HuH-7.5 (cell line): ENCODE data around the gene CD82.
A peak's percentile ranks its signal among the peaks of the same experiment; 100 is the strongest.
"Not testable (repeated sequence)": the region's sequence is repeated elsewhere in the genome, so short reads cannot be mapped to it uniquely, and the experiment has no call there.

Experiments used
- DNase-seq: peaks from one replicate; pipeline ENCODE4 v3.0.0; 2011; ENCODE audit warnings: low spot score

Gene CD82

DNA sequence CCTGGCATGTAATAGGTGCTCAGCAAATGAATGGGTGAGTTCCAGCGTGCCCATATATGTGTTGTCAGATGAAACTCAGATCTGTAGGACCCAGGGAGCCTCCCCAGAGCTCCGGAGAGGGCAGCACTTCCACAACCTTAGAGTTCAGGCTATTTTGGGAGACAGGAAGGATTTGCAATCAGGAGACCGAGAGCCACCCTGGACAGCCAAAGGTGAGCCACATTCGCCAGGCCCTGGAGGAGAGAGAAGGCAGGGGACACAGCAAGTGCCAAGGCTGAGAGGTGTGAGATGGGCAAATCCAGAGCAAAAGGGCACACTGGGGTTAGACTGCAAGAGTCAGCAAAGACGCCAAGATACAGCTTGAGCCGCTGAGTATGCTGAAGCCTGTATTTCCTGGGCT, 66.4 kb downstream of the CD82 start:
- no peak for DNase-seq

DNA sequence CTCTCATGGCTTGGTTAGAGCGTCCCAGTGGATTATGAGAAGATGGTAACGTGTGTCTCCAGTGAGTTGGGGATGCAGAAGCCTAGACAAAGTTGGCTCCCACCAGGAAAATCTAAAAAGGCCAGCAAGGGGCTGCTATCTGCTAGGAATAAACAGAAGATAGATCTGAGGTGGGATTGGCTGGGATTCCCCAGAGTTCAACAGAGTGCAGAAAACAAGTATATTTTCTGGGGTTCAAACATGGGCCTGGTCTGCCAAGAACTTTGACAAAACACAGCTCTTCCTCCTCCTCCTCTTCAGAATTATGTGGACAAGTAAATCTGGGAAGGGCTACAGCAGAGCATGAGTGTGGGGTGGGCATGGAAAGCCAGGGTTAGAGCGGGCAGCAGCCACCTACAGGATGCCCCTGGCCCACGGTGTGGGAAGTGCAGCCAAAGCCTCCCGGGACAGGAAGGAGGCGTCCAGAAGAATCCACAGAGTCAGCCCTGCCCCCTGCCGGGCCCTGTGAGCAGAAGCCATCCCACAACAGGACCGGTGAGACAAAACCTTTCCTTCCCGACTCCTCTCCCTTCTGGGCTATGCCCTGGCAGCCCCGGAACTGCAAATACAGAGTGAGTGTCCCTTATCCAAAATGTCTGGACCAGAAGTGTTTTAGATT, 67.1 kb downstream of the CD82 start:
- peak; percentile 30 for DNase-seq

DNA sequence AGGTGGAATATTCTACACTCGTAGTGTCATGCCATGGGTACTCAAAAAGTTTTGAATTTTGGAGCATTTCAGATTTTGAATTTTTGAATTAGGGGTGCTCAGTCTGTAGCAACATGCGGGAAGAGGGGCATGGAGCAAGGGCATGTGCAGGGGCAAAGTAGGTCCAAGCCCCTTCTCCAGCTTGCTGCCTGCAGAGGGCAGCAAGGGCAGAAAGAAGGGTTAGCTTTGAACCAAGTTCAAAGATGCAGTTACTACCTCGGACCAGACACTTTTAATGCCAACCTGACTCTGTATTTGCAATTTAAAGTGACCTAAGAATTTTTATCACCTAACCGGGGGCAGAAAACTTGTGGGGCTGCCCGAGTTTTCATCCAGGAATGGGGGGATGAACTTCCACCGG, 68.2 kb downstream of the CD82 start:
- no peak for DNase-seq

DNA sequence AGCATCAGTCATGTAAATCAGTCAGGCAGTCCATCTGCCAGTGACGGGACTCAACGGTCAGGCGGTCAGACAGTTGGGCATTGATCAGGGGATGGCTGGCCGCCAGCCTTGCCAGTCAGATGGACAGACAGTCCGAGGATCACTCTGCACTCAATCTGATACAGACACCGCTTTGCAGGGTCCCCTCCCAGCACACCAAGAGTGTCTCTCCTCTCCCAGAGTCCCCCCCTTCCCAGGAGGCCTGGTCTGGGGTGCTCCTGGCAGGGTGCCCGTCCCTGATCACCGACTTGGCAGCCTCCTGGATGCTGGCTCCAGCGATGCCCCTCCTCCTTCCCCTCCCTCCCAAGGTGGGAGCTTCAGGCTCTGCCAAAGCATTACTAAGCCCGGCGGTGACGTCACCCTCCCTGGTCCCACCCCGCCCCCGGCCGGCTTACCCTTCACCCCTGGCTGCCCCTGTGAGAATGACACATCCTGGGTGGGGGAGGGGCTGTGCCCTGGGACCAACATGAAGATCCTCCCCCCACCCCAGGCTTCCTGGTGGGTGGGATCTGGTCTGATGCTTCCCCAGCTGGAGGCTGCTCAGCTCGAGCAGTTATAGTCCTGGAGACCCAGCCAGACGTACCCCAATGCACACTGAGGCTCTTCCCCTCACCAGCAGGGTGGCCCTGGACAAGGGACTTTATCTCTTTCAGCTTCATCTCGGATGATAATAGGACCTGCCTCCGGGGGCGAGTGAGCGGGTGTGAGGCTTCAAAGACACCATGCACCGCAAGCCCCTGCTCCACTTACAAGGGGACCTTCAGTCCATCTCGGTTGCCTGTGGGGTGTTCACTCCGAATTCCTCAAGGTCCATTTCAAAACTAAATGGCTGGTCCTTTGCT, 69.2 kb downstream of the CD82 start:
- DNase-seq, result no peak

DNA sequence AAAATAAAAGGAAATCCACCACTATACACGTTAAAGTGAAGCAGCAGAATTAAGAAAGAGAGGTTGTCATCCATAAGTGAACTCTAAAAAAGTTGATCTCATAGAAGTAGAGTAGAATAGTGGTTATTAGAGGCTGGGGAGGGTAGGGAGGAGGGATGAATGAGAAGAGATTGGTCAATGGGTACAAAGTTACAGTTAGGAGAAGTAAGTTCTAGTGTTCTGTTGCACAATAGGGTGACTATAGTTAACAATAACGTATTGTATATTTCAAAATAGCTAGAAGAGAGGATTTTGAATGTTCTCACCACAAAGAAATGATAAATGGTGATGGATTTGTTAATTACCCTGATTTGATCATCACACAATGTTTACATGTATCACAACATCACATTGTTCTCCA, 72.0 kb downstream of the CD82 start:
- no peak for DNase-seq

DNA sequence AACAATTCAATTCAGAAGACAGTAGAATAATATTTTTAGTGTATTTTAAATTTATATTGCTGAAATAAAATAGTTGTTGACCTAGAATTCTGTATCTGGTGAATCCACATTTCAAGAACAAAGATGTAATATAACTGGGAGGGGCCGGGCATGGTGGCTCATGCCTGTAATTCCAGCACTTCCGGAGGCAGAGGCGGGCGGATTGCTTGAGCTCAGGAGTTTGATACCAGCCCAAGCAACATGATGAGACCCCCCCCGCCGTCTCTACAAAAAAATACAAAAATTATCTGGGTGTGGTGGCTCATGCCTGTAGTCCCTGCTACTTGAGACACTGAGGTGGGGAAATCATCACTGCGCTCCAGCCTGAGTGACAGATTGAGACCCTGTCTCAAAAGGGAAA, 72.6 kb downstream of the CD82 start:
- DNase-seq, result no peak

DNA sequence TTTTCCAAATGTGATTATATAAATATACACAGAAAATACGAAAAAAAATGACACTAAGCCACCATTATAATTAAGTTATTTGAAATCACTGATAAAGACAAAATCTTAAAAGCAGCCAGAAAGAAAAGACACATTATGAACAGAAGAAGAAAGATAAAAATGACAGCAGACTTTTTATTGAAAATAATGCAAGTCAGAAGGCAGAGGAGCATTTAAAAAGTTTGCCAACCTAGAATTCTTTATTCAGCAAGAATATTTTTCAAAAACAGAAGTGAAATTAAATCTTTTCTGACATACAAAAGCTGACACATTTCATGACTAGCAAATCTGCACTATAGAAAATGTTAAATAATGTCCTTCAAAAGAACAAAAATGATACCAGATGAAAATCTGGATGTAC, 77.8 kb downstream of the CD82 start:
- no peak for DNase-seq

DNA sequence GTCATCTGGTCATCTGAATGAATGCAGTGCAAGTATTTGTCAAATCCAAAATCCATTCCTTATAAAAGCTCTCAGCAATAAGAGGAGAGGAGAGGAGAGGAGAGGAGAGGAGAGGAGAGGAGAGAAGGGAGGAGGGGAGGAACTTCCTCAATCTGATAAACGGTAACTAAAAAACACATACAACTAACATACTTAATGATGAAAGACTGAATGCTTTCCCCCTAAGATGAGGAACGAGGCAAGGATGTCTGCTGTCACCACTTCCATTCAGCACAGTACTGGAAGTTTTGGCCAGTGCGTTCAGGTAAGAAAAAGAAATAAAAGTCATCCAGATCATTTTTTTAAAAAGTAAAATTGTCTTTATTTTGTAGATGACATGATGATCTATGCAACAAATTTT, 80.4 kb downstream of the CD82 start:
- no peak for DNase-seq

DNA sequence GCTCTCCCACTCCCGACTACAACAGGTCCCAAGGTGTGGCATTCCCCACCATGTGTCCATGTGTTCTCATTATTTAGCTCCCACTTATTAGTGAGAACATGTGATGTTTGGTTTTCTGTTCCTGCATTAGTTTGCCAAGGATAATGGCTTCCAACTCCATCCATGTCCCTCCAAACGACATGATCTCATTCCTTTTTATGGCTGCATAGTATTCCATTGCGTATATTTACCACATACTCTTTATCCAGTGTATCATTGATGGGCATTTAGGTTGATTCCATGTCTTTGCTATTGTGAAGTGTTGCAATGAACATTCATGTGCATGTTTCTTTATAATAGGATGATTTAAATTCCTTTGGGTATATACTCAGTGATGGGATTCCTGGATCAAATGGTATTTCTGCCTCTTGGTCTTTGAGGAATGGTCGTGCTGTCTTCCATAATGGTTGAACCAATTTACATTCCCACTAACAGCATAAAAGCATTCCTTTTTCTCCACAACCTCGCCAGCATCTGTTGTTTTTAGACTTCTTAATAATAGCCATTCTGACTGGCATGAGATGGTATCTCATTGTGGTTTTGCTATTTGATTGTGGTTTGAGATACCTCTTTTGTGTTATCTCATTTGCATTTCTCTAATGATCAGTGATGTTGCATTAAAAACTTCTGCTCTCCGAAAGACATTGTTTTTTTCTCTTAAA, 81.9 kb downstream of the CD82 start:
- not testable (repeated sequence) for DNase-seq

DNA sequence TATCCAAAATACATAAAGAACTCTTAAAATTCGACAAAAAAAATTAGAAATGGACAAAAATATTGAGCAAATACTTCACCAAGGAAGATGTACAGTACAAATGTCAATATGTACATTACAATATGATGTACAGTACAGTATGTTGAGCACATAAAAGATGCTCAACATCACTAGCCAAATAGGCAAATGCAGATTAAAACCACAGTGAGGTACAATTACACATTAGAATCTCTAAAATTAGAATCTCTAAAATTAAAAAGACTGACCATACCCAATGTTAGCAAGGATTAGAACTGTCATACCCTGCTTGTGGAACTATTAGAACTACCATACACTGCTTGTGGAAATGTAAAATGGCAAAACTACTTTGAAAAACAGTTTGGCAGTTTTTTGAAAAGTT, 82.6 kb downstream of the CD82 start:
- DNase-seq, result no peak

DNA sequence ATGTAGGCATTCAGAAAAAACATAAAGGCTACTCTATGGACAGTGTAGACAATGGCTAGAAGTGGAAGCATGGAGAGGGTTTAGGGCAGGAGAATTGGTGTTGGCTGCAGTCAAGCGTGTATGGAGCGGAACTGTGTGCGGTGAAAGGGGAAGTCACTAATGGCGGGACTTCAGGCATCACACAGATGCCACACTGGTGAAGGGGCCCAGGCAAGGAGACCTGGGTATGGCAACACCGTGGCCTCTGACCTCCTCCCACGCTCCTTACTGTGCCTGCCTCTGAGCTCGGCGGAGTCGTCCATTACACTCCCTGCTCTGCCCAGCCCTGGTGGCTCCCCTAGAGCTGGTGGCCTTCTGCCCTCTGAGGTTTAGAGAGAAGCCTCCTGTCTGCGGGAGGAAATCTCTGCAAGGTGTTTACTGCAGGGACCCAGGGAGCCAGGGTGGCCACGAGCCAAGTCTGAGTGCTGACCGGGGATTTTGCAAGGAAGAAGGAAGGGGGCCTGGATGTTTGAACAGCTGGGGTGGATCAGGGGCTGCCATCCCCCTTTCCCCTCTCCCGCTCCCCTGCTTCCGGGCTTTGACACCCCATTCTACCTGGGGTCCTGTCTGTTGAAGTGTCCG, 86.2 kb downstream of the CD82 start:
- no peak for DNase-seq

DNA sequence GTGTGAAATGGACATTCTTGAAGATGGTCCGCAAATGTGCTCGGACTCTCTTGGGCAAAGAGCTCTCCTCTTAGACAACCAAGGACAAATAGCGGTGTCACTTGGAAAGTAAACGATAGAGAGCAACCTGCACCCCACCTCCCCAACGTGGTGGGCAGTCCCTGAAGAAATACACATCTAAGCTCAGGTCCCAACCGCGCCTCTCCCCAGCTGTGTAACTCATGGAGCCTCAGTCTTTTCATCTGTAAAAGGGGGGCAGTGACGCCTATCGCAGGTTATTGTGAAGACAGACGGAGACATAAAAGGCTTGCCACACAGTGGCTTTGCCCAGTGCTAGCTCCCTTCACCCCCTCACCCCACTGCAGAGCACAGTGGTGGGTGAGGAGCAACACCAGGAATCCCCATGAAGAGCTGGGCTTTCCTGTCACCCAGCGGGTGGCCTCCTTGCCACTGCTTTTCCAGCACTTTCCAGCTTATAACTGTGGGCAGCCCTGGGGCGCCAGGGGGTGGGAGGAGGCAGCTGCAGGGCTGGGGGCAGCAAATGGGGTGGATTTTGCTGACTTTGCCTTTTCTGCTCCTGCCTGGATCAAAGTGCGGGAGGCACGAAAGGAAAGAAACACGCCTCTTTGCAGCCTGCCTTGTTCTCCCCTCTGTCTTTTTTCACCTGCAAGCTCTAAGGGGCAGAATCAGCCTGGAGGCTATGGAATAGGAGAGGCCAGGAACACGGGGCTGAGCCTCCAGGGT, 87.6 kb downstream of the CD82 start:
- no peak for DNase-seq

DNA sequence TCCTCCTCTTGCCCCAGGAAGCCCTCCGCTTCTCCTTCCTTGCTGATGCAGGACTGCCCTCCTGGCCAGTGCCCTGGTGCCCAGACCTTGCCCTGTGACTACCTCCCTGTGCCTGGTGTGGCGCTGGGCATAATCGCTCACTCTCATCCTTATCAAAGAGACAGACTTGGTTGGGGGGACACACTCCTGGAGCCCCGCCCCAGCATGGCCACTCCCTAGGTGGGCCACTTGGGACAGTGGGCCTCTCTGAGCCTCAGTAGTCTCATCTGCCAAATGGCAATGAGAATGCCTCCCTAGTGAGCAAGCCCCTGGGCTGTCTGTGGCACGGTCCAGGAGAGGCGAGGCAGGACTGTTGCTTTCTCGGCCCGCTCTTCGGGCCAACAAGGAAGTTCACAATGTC, 88.6 kb downstream of the CD82 start:
- no peak for DNase-seq

DNA sequence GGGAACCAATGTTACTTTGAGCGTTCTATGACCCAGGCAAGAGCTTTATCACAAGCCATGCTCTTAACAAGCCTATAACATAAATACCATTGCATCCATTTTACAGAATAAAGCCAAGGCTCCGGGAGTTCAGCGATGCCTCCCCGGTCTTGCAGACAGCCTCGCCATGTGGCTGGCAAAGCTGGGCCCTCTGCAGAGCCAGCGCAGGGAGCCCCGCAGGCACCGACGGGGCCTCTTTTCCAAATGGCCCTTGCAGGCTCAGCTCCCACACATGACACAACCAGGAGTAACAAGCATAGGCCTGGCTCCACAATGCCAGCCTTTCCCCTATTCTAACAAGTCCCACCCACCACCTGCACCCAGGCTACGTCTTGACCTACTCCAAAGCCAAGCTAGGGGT, 89.1 kb downstream of the CD82 start:
- no peak for DNase-seq

DNA sequence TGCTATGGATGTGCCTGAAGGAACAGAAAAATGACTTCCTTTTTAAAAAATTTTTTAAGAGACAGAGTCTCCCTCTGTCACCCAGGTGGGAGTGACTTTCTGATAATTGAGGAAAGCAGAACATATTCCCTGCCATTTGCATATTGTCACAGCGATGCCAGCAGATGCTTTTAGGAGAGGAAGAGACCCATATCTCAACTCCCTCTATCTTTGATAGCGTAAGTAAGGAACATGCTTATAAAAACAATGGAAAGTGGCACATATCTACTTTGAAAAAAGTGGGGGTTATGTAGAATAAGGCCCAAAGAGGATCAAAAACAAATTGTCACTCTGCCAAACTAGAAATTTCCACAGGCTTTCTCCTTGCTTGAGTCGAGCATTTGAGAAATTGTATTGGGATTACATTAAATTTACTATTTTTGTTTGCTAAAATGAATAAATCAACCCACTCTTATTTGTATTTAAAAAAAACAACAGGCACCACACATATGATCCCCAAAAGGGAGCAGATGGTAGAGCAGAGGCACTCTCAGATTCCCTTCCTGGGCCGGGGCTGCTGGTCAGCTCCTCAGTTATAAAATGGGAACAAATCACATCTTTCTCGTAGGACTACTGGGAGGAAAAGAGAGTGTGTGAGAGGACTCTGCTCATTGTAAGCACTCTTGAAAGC, 92.5 kb downstream of the CD82 start:
- no peak for DNase-seq

DNA sequence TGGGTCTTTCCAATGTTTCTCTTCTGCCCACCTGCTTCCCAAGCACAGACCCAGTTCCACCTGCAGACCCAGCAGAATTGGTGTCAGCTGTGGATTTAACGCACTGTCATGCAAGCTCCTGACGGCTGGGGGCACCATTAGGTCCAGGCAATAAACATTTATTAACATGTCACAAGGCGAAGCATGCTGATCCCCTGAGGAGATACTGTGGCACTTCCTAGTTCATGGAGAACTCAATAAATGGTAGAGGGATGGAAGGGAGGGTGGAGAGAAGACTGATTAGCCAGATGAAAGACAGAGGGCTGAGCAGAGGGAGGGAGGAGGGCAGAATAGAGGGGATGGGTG, 93.0 kb downstream of the CD82 start:
- peak; percentile 49 for DNase-seq

DNA sequence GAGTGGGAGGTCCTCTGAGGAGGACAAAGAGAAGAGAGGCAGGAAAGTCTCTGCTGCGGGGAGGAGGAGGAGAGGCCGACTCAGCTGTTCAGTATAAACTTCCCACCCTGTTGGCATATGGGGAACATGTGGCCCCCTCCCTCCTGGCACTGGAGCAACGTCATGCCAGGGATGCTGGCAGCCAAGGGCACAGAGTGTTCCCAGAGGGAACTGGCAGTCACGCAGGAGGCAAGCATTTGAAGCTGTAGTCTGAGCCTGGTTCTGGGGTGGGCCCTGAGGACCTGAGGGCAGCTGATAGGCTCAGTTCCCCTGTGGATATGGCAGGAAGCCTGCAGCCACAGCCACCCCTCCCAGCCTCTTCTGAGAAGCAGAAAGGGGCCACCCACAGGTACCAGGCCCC, 94.2 kb downstream of the CD82 start:
- no peak for DNase-seq

DNA sequence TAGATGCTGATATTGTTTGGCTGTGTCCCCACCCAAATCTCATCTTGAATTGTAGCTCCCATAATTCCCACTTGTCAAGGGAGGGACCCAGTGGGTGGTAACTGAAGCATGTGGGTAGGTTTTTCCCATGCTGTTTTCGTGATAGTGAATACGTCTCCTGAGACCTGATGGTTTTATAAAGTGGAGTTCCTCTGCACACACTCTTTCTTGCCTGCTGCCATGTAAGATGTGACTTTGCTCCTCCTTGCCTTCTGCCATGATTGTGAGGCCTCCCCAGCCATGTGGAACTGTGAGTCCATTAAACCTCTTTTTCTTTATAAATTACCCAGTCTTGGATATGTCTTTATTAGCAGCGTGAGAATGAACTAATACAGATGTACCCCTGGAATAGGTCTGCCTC, 95.1 kb downstream of the CD82 start:
- not testable (repeated sequence) for DNase-seq

DNA sequence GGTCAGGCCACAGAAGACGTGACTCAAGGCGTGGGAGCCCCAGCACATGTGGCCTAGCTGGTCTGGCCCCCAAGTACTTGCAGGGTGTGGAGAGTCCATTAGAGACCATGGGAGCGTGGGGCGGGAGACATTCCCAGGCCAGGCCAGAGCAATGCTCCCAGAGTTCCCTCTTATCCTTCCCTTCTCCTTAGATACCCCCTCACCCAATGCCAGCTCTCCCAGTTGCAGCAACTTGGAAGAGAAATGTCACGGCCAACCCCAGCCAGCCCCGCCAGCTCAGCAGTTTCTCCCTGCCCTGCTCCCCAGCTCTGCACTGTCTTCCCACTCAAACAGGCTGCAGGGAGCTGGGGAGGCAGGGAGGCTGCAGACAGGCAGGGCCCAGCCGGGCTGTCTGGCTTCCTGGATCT, 95.9 kb downstream of the CD82 start:
- DNase-seq, result no peak
